Tibial nerve (tissue), 4 donors: ENCODE data around the gene SHB. TPM values are rescaled to one million over a fixed set of nuclear protein-coding genes. Genes with fewer than 3 reads are reported as not detected.

Experiments used
- DNase-seq, 2 donors: peaks; one replicate each; pipeline ENCODE4 v3.0.0-alpha.2; 2019; ENCODE audit warnings: low spot score in 2 of 2
- H3K27ac ChIP-seq, 4 donors: fragments of 200-600 bp; sonication (generic) in 3 of 4; one replicate each; pipeline ENCODE4 v1.5.1; 2017 to 2019; ENCODE audit warnings: mild to moderate bottlenecking in 1 of 4
- H3K27me3 ChIP-seq, 2 donors: fragments of 200-600 bp; sonication (generic) in 1 of 2; one replicate each; pipeline versions ENCODE4 v1.5.1 to v1.6.0; 2017 to 2019
- H3K36me3 ChIP-seq, 3 donors: fragments of 200-600 bp; sonication (generic); one replicate each; pipeline ENCODE4 v1.5.1; 2018 to 2019
- H3K4me1 ChIP-seq, 4 donors: fragments of 200-600 bp; sonication (generic) in 3 of 4; one replicate each; pipeline ENCODE4 v1.5.1; 2017 to 2019
- H3K4me3 ChIP-seq, 4 donors: fragments of 200-600 bp; sonication (generic) in 3 of 4; one replicate each; pipeline ENCODE4 v1.5.1; 2017 to 2019; ENCODE audit warnings: mild to moderate bottlenecking in 1 of 4, moderate library complexity in 1 of 4
- H3K9me3 ChIP-seq, 4 donors: fragments of 200-600 bp; sonication (generic) in 3 of 4; one replicate each; pipeline ENCODE4 v1.5.1; 2017 to 2019
- EP300 ChIP-seq, 2 donors: sonication (generic); formaldehyde crosslinking; IDR thresholded peaks; one replicate each; pipeline ENCODE4 v1.6.1; 2017; ENCODE audit warnings: antibody characterized with exemption in 2 of 2, mild to moderate bottlenecking in 1 of 2
- POLR2A ChIP-seq, 2 donors: fragments of 450-650 bp; IDR thresholded peaks; one replicate each; pipeline ENCODE4 v1.6.1; 2017; ENCODE audit warnings: antibody characterized with exemption in 2 of 2, mild to moderate bottlenecking in 2 of 2, moderate library complexity in 2 of 2
- WGBS, 2 donors: methylation state at CpG; one replicate each; pipeline ENCODE4 v1.1.5; 2018; 5-methylcytosine and 5-hydroxymethylcytosine counted together
- total RNA-seq, 4 donors: library from RNA; depleted of rRNA; stranded (reverse); fragments of >200 nt; gene quantifications; one replicate each; pipeline ENCODE4 v1.1.0, GENCODE V29; 2016
- TF ChIP-seq, protein P1 (sequence below), 5 experiments: fragments of 200-600 bp in 3 of 5; fragments of 450-650 bp in 2 of 5; sonication (generic) in 3 of 5; IDR thresholded peaks; one replicate each; pipeline ENCODE4 v1.5.1; 2016 to 2019; ENCODE audit warnings: antibody characterized with exemption in 5 of 5, mild to moderate bottlenecking in 3 of 5, moderate library complexity in 2 of 5

SHB gene
- total RNA-seq, 4 donors from 2014 or later: 6.3 to 15.9 (median 11.6) TPM

DNA sequence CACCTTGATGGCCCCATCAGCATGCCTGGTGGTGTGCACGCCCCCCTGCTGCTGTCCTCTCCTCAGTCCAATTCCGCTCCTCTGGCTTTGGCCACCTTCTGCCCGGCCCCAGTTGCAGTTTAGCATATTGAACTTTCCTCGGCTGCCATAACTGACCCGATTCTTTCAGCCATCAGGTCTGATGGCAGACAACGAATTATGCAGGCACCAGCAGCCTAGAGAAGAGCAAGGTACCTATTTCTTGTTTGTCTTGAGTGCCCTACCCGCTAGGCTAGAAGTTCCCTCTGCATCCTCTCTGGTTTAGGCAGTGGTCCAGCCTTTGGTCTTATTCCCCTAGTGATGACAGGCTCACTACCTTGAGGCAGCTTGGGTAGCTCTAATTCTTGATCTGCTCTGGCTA is 122.1 kb downstream of the SHB start:
- WGBS, 2 donors: 92 to 97% methylated on average over 7 of the region's 7 CpGs
- H3K9me3 ChIP-seq: no peaks in the 10 kb centered on the region
- peaks cover 0 to 52% (median 0%) of the 10 kb centered on the region in 3 donors for H3K36me3 ChIP-seq
- H3K27me3 ChIP-seq: no peaks in the 10 kb centered on the region
- no peak overlapping the region for H3K4me3 ChIP-seq
- no peak for DNase-seq
- peaks cover 0 to 41% (median 14%) of the 10 kb centered on the region in 4 donors for H3K4me1 ChIP-seq
- no peak overlapping the region for H3K27ac ChIP-seq
- TF ChIP-seq EP300 (IDR thresholded peaks at IDR 0.05): no peak
- TF ChIP-seq, protein P1, sequence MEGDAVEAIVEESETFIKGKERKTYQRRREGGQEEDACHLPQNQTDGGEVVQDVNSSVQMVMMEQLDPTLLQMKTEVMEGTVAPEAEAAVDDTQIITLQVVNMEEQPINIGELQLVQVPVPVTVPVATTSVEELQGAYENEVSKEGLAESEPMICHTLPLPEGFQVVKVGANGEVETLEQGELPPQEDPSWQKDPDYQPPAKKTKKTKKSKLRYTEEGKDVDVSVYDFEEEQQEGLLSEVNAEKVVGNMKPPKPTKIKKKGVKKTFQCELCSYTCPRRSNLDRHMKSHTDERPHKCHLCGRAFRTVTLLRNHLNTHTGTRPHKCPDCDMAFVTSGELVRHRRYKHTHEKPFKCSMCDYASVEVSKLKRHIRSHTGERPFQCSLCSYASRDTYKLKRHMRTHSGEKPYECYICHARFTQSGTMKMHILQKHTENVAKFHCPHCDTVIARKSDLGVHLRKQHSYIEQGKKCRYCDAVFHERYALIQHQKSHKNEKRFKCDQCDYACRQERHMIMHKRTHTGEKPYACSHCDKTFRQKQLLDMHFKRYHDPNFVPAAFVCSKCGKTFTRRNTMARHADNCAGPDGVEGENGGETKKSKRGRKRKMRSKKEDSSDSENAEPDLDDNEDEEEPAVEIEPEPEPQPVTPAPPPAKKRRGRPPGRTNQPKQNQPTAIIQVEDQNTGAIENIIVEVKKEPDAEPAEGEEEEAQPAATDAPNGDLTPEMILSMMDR (IDR thresholded peaks at IDR 0.05): no peak
- no peak for TF ChIP-seq POLR2A (IDR thresholded peaks at IDR 0.05)

DNA sequence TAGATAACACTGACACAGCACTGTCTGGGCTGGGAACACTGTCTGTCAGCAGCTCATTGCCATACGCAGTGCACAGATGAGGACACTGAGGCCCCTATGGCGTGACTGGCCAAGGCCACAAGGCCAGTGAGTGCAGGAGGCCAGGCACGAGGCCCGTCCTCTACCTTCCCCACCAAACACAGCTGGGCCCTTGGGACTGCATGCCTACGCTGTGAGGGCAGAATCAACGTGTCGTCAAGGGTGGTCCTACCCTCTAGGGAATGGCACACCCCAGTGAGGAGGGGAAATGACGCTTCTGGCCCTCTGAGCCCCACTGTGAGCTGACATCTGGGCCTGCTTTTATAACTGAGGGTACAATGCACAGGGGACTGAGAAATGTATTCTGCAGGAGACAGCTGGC is 123.0 kb downstream of the SHB start:
- H3K27ac ChIP-seq: no peak overlapping the region
- WGBS, 2 donors: 89 to 94% methylated on average over 8 of the region's 8 CpGs
- H3K4me1 ChIP-seq: peaks cover 0 to 33% (median 14%) of the 10 kb centered on the region in 4 donors
- TF ChIP-seq, protein P1 (IDR thresholded peaks at IDR 0.05): no peak
- TF ChIP-seq POLR2A (IDR thresholded peaks at IDR 0.05) (no peak), EP300 (IDR thresholded peaks at IDR 0.05) (no peak)
- no peak for DNase-seq
- no peaks in the 10 kb centered on the region for H3K9me3 ChIP-seq
- no peaks in the 10 kb centered on the region for H3K27me3 ChIP-seq
- H3K4me3 ChIP-seq: no peak overlapping the region
- peaks cover 0 to 45% (median 0%) of the 10 kb centered on the region in 3 donors for H3K36me3 ChIP-seq

DNA sequence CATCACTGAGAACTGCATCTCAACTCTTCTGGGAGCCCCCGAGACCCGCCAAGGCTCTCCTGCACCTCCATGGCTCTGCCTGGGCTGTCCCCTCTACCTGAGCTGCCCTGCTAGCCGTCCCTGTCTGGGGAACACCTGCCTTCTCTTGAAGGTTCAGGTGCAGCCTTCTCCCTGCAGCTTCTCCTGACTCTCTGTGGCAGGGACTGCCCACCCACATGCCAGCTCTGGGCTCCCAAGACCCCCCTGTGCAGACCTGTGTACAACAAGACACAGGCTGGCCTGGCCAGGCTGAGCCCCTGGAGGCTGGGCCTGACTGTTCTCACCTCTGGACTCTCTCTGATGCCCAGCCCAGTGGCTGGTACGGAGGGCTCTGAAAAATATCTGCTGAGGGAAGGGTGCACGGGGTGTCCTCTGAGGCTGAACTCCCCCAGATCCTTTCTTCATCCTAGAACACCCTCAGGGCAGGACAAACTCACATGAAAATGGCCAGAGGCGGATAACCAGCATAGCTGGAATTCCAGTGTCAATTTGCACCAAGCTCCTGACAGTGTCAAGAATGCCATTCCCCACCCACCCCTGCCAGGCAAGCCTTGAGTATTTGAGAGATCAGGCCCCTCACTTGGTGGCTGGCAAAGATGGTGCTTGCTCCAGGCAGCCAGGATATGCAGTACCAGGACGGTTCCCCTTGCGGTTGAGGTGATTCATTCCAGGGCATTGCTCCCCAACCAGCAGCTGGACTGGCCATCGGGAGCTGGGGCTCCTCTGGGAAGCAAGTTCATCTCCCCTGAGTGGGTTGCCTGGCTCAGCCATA is 124.2 kb downstream of the SHB start:
- H3K27ac ChIP-seq: peak overlapping the region in 2 of 4 donors; percentile 43 to 53
- 78% methylated on average over 9 of the region's 9 CpGs for WGBS, 2 donors

DNA sequence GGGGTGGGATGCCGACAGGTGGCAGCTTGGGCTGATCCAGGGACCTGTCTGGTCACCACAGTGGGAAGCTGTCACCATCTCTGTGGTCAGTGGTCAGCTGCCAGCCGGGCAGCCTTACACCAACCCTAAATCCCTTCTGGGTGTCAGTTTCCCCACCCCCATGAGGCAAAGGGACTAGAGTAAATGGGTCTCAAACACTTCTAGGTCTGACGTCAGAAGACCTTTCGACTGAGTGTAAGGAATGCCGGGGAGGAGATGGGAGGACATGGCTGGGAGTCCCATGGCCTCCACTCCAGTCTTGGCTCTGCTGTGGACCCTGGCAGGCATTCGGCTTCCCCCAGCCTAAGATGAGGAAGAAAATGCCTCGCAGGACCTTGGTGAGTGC is 124.8 kb downstream of the SHB start:
- Histone ChIP-seq H3K4me1 (peaks cover 0 to 29% (median 14%) of the 10 kb centered on the region in 4 donors), H3K9me3 (no peaks in the 10 kb centered on the region), H3K36me3 (peaks cover 0 to 35% (median 0%) of the 10 kb centered on the region in 3 donors), H3K27me3 (no peaks in the 10 kb centered on the region), H3K4me3 (no peak overlapping the region), H3K27ac (peak overlapping the region in 2 of 4 donors; percentile 53 to 58)
- 76 to 77% methylated on average over 7 of the region's 7 CpGs for WGBS, 2 donors
- DNase-seq: no peak
- TF ChIP-seq, protein P1 (IDR thresholded peaks at IDR 0.05): no peak
- TF ChIP-seq EP300 (IDR thresholded peaks at IDR 0.05): no peak
- TF ChIP-seq POLR2A (IDR thresholded peaks at IDR 0.05): no peak

More for the DNA sequence above, 124.2 kb downstream of the SHB start:
- peaks cover 0 to 39% (median 0%) of the 10 kb centered on the region in 3 donors for H3K36me3 ChIP-seq
- peaks cover 0 to 31% (median 14%) of the 10 kb centered on the region in 4 donors for H3K4me1 ChIP-seq
- no peak overlapping the region for H3K4me3 ChIP-seq
- no peak for DNase-seq
- H3K27me3 ChIP-seq: no peaks in the 10 kb centered on the region
- TF ChIP-seq, protein P1 (IDR thresholded peaks at IDR 0.05): no peak
- no peak for TF ChIP-seq POLR2A (IDR thresholded peaks at IDR 0.05)
- TF ChIP-seq EP300 (IDR thresholded peaks at IDR 0.05): no peak
- no peaks in the 10 kb centered on the region for H3K9me3 ChIP-seq
